AML-193 (cell line): ENCODE measurements around the gene DNAJC17.

ENCODE experiments used
- DNase-seq, 2 experiments: peaks; one replicate each; lab custom pipeline; 2025; lab: John Stamatoyannopoulos, UW

Gene DNAJC17

GRCh38 chr15:40789999-40790398 lies 17.3 kb downstream of the DNAJC17 start:
- no peak for DNase-seq

- no peak for DNase-seq
Observed at GRCh38 chr15:40789119-40789518, 18.2 kb downstream of the DNAJC17 start.

- DNase-seq = no peak
Observed at GRCh38 chr15:40787991-40788390, 19.3 kb downstream of the DNAJC17 start.

GRCh38 chr15:40787344-40787841 lies 19.9 kb downstream of the DNAJC17 start:
- peak; percentile 74 for DNase-seq

- no peak for DNase-seq
Observed at GRCh38 chr15:40785814-40786213, 21.5 kb downstream of the DNAJC17 start.

- no peak for DNase-seq
Observed at GRCh38 chr15:40785164-40785563, 22.1 kb downstream of the DNAJC17 start.

GRCh38 chr15:40782609-40783227 lies 24.6 kb downstream of the DNAJC17 start:
- DNase-seq = peak; percentile 33 to 44

GRCh38 chr15:40776537-40777141 lies 30.6 kb downstream of the DNAJC17 start:
- DNase-seq = no peak

GRCh38 chr15:40775740-40776536 lies 31.3 kb downstream of the DNAJC17 start:
- DNase-seq = no peak

GRCh38 chr15:40775007-40775406 lies 32.3 kb downstream of the DNAJC17 start:
- DNase-seq = no peak

- DNase-seq = no peak
Observed at GRCh38 chr15:40773902-40774301, 33.4 kb downstream of the DNAJC17 start.

GRCh38 chr15:40773496-40773895 lies 33.8 kb downstream of the DNAJC17 start:
- no peak for DNase-seq

GRCh38 chr15:40772014-40772413 lies 35.3 kb downstream of the DNAJC17 start:
- no peak for DNase-seq

- DNase-seq = no peak
Observed at GRCh38 chr15:40771242-40771641, 36.0 kb downstream of the DNAJC17 start.

GRCh38 chr15:40770147-40770721 lies 37.0 kb downstream of the DNAJC17 start:
- no peak for DNase-seq

- DNase-seq = no peak
Observed at GRCh38 chr15:40769274-40770146, 37.8 kb downstream of the DNAJC17 start, which contains the start of gene C15orf62. TSS of gene C15orf62 (plus strand) at chr15:40769980. CDS start at chr15:40770496, 516 bp downstream.

GRCh38 chr15:40768521-40769273 lies 38.6 kb downstream of the DNAJC17 start:
- no peak for DNase-seq

- no peak for DNase-seq
Observed at GRCh38 chr15:40767838-40768500, 39.3 kb downstream of the DNAJC17 start.

GRCh38 chr15:40766906-40767837 lies 40.1 kb downstream of the DNAJC17 start:
- DNase-seq = no peak
